Neural crest cell (in vitro differentiated cells): Measurements from ENCODE around the gene CLSTN2. TPM values are rescaled to one million over a fixed set of nuclear protein-coding genes. Genes with fewer than 3 reads are reported as not detected.

ENCODE experiments used
- DNase-seq: peaks from one replicate; pipeline ENCODE4 v3.0.0; 2021; ENCODE audit warnings: low read depth, mixed read lengths, low spot score
- H3K27ac Mint-ChIP-seq: one replicate; pipeline ENCODE4 v1.8.0; 2021; ENCODE audit warnings: mild to moderate bottlenecking, mixed read lengths; ENCODE audit not compliant: unreplicated experiment
- H3K27me3 Mint-ChIP-seq: 2 replicates; pipeline ENCODE4 v1.8.0; 2021; ENCODE audit warnings: low read depth, mild to moderate bottlenecking, mixed read lengths
- H3K36me3 Mint-ChIP-seq: 2 replicates; pipeline ENCODE4 v1.8.0; 2021; ENCODE audit warnings: low read depth, mild to moderate bottlenecking, mixed read lengths
- H3K4me1 Mint-ChIP-seq: 2 replicates; pipeline ENCODE4 v1.8.0; 2021; ENCODE audit warnings: mixed read lengths
- H3K4me3 Mint-ChIP-seq: one replicate; pipeline ENCODE4 v1.8.0; 2021; ENCODE audit warnings: mild to moderate bottlenecking, mixed read lengths
- H3K9me3 Mint-ChIP-seq: 2 replicates; pipeline ENCODE4 v1.8.0; 2021; ENCODE audit warnings: mixed read lengths
- total RNA-seq: library from RNA; stranded (reverse); gene quantifications from 2 replicates; pipeline ENCODE4 v1.2.1, GENCODE V29; 2021
- TF ChIP-seq, protein P1 (sequence below): fragments of 200-600 bp; sonication (generic); conservative IDR thresholded peaks from 2 replicates; pipeline ENCODE4 v1.5.0; 2021; ENCODE audit warnings: antibody characterized with exemption, mild to moderate bottlenecking

CLSTN2 gene
- total RNA-seq, 1 donor from 2014 or later: 1.9 TPM

GRCh38 chr3:140274429-140274828 lies 339.4 kb downstream of the CLSTN2 start:
- no peak overlapping the region for H3K4me3 Mint-ChIP-seq
- no peaks in the 10 kb centered on the region for H3K4me1 Mint-ChIP-seq
- H3K36me3 Mint-ChIP-seq: no peaks in the 10 kb centered on the region

GRCh38 chr3:140276703-140277102 lies 341.7 kb downstream of the CLSTN2 start:
- Mint-ChIP-seq H3K4me1 (no peaks in the 10 kb centered on the region), H3K36me3 (no peaks in the 10 kb centered on the region), H3K27me3 (peaks cover 2% of the 10 kb centered on the region), H3K27ac (no peak overlapping the region), H3K4me3 (no peak overlapping the region), H3K9me3 (no peaks in the 10 kb centered on the region)
- TF ChIP-seq, protein P1, sequence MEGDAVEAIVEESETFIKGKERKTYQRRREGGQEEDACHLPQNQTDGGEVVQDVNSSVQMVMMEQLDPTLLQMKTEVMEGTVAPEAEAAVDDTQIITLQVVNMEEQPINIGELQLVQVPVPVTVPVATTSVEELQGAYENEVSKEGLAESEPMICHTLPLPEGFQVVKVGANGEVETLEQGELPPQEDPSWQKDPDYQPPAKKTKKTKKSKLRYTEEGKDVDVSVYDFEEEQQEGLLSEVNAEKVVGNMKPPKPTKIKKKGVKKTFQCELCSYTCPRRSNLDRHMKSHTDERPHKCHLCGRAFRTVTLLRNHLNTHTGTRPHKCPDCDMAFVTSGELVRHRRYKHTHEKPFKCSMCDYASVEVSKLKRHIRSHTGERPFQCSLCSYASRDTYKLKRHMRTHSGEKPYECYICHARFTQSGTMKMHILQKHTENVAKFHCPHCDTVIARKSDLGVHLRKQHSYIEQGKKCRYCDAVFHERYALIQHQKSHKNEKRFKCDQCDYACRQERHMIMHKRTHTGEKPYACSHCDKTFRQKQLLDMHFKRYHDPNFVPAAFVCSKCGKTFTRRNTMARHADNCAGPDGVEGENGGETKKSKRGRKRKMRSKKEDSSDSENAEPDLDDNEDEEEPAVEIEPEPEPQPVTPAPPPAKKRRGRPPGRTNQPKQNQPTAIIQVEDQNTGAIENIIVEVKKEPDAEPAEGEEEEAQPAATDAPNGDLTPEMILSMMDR: peak; percentile 34
- DNase-seq: peak; percentile 4

More at GRCh38 chr3:140274429-140274828, 339.4 kb downstream of the CLSTN2 start:
- Mint-ChIP-seq H3K9me3 (no peaks in the 10 kb centered on the region), H3K27ac (no peak overlapping the region), H3K27me3 (no peaks in the 10 kb centered on the region)
- TF ChIP-seq, protein P1: no peak
- DNase-seq: no peak

GRCh38 chr3:140277886-140278285 lies 342.9 kb downstream of the CLSTN2 start:
- Mint-ChIP-seq H3K27me3 (peaks cover 2% of the 10 kb centered on the region), H3K27ac (no peak overlapping the region), H3K36me3 (no peaks in the 10 kb centered on the region), H3K4me1 (no peaks in the 10 kb centered on the region), H3K9me3 (no peaks in the 10 kb centered on the region), H3K4me3 (no peak overlapping the region)
- TF ChIP-seq, protein P1: no peak
- DNase-seq: no peak

DNA sequence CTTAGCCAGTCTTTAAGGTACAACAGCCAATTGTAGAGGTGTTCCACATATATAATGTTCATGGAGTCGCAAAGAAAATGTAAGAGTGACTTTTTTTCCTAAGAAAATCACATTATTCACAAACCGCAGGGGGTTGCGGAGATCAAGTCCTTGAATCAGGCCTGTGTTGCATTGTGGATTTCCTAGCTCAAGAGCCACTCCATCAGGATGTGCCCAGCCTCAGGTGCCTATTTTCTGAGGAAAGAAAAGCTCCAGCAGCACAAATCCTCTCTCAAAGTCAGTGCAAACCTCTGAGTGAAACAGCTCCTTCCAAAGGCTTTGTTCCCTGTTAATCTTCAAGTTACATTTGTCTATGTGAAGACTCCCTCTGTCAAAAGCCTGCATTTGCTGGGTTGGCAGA lies 349.4 kb downstream of the CLSTN2 start:
- Mint-ChIP-seq H3K36me3 (no peaks in the 10 kb centered on the region), H3K27ac (no peak overlapping the region), H3K4me1 (no peaks in the 10 kb centered on the region), H3K27me3 (peaks cover 5% of the 10 kb centered on the region), H3K4me3 (no peak overlapping the region), H3K9me3 (no peaks in the 10 kb centered on the region)
- DNase-seq: no peak
- TF ChIP-seq, protein P1: no peak

GRCh38 chr3:140285380-140285779 lies 350.4 kb downstream of the CLSTN2 start:
- TF ChIP-seq, protein P1: no peak
- no peaks in the 10 kb centered on the region for H3K9me3 Mint-ChIP-seq
- DNase-seq: no peak
- no peak overlapping the region for H3K27ac Mint-ChIP-seq
- H3K36me3 Mint-ChIP-seq: no peaks in the 10 kb centered on the region
- H3K4me3 Mint-ChIP-seq: no peak overlapping the region
- peaks cover 5% of the 10 kb centered on the region for H3K27me3 Mint-ChIP-seq
- no peaks in the 10 kb centered on the region for H3K4me1 Mint-ChIP-seq

GRCh38 chr3:140288595-140288994 lies 353.6 kb downstream of the CLSTN2 start:
- H3K27me3 Mint-ChIP-seq: peaks cover 5% of the 10 kb centered on the region
- H3K4me1 Mint-ChIP-seq: peaks cover 5% of the 10 kb centered on the region
- H3K9me3 Mint-ChIP-seq: no peaks in the 10 kb centered on the region
- no peak for DNase-seq
- no peak overlapping the region for H3K4me3 Mint-ChIP-seq
- TF ChIP-seq, protein P1: no peak
- peaks cover 2% of the 10 kb centered on the region for H3K36me3 Mint-ChIP-seq
- no peak overlapping the region for H3K27ac Mint-ChIP-seq
